Upper lobe of left lung (tissue), 6 donors: Measurements from ENCODE around the gene SLC35F3. TPM values are rescaled to one million over a fixed set of nuclear protein-coding genes. Genes with fewer than 3 reads are reported as not detected.

Experiments
- ATAC-seq, 2 donors: fragments of 200-7000 bp; cut with Tn5 transposase; one replicate each; pipeline ENCODE4 v1.9.1; 2022; ENCODE audit warnings: mild to moderate bottlenecking in 2 of 2, moderate library complexity in 2 of 2; ENCODE audit not compliant: low FRiP score in 2 of 2
- DNase-seq, 2 donors: peaks; one replicate each; pipeline ENCODE4 v3.0.0-alpha.2; 2019 to 2020
- H3K27ac ChIP-seq, 4 donors: fragments of 200-600 bp; sonication (generic); one replicate each; pipeline ENCODE4 v1.5.1; 2016 to 2019
- H3K27me3 ChIP-seq, 4 donors: fragments of 200-600 bp; sonication (generic); one replicate each; pipeline ENCODE4 v1.5.1; 2017 to 2019
- H3K36me3 ChIP-seq, 4 donors: fragments of 200-600 bp; sonication (generic); one replicate each; pipeline ENCODE4 v1.5.1; 2016 to 2019
- H3K4me1 ChIP-seq, 4 donors: fragments of 200-600 bp; sonication (generic); one replicate each; pipeline ENCODE4 v1.5.1; 2018 to 2019
- H3K4me3 ChIP-seq, 4 donors: fragments of 200-600 bp; sonication (generic); one replicate each; pipeline ENCODE4 v1.5.1; 2017 to 2019; ENCODE audit warnings: mild to moderate bottlenecking in 2 of 4, moderate library complexity in 1 of 4
- H3K9me3 ChIP-seq, 4 donors: fragments of 200-600 bp; sonication (generic); one replicate each; pipeline ENCODE4 v1.5.1; 2018 to 2019
- CTCF ChIP-seq, 6 experiments: fragments of 450-650 bp in 4 of 6; fragments of 200-600 bp in 2 of 6; sonication (generic) in 2 of 6; IDR thresholded peaks; one replicate each; pipeline ENCODE4 v1.5.1; 2016 to 2019; ENCODE audit warnings: antibody characterized with exemption in 6 of 6
- EP300 ChIP-seq, 4 donors: sonication (generic); formaldehyde crosslinking; IDR thresholded peaks; one replicate each; pipeline ENCODE4 v1.5.1; 2017; ENCODE audit warnings: antibody characterized with exemption in 4 of 4, control low read depth in 2 of 4
- POLR2A ChIP-seq, 4 donors: fragments of 450-650 bp; IDR thresholded peaks; one replicate each; pipeline ENCODE4 v1.5.1; 2016 to 2017; ENCODE audit warnings: antibody characterized with exemption in 4 of 4, mild to moderate bottlenecking in 2 of 4
- POLR2AphosphoS5 ChIP-seq, 2 donors: sonication (generic); formaldehyde crosslinking; IDR thresholded peaks; one replicate each; pipeline ENCODE4 v1.5.1; 2017; ENCODE audit warnings: antibody characterized with exemption in 2 of 2
- WGBS, 2 donors: methylation state at CpG; one replicate each; pipeline ENCODE4 v1.1.5; 2017 to 2018; 5-methylcytosine and 5-hydroxymethylcytosine counted together
- total RNA-seq, 6 donors: library from RNA; depleted of rRNA in 4 of 6; stranded (reverse); fragments of >200 nt in 4 of 6; gene quantifications; one replicate each; pipeline versions ENCODE4 v1.1.0 to v1.2.1, GENCODE V29; 2016 to 2021
- donor health status: DM: no; HTN: no; CAD: no; lungs with moderate emphysema.
- donor health status: DM: no; HTN: yes; CAD: no; lungs with severe emphysema.

Gene SLC35F3
- total RNA-seq, 6 donors from 2014 or later = 0.30 to 1.7 (median 0.40) TPM; not detected in 1

- TF ChIP-seq CTCF (IDR thresholded peaks at IDR 0.05) (no peak), POLR2A (IDR thresholded peaks at IDR 0.05) (no peak), EP300 (IDR thresholded peaks at IDR 0.05) (no peak), POLR2AphosphoS5 (IDR thresholded peaks at IDR 0.05) (no peak)
- ATAC-seq (no peak), DNase-seq (no peak)
- H3K4me1 ChIP-seq = no peaks in the 10 kb centered on the region
- peaks cover 0 to 6% (median 3%) of the 10 kb centered on the region in 4 donors for H3K9me3 ChIP-seq
- H3K36me3 ChIP-seq = no peaks in the 10 kb centered on the region
- no peaks in the 10 kb centered on the region for H3K27me3 ChIP-seq
- no peak overlapping the region for H3K4me3 ChIP-seq
- H3K27ac ChIP-seq = no peak overlapping the region
Measured at GRCh38 chr1:233965856-233966255, 61.4 kb downstream of the SLC35F3 start.

- Histone ChIP-seq H3K36me3 (no peaks in the 10 kb centered on the region), H3K27ac (no peak overlapping the region), H3K9me3 (no peaks in the 10 kb centered on the region), H3K27me3 (no peaks in the 10 kb centered on the region), H3K4me1 (no peaks in the 10 kb centered on the region), H3K4me3 (no peak overlapping the region)
- peak in 1 of 2 donors; percentile 30 for ATAC-seq
- WGBS, 2 donors = 86 to 87% methylated on average over 5 to 7 of the region's 7 CpGs
- DNase-seq = peak in 1 of 2 donors; percentile 6
- TF ChIP-seq EP300 (IDR thresholded peaks at IDR 0.05) (no peak), POLR2AphosphoS5 (IDR thresholded peaks at IDR 0.05) (no peak), POLR2A (IDR thresholded peaks at IDR 0.05) (no peak), CTCF (IDR thresholded peaks at IDR 0.05) (no peak)
Measured at GRCh38 chr1:233971753-233972152, 67.3 kb downstream of the SLC35F3 start.

GRCh38 chr1:233972563-233972950 is 68.1 kb downstream of the SLC35F3 start:
- H3K27ac ChIP-seq = no peak overlapping the region
- no peak overlapping the region for H3K4me3 ChIP-seq
- H3K27me3 ChIP-seq = no peaks in the 10 kb centered on the region
- no peak for DNase-seq
- WGBS, 2 donors = 82 to 85% methylated on average over 4 of the region's 4 CpGs
- no peaks in the 10 kb centered on the region for H3K4me1 ChIP-seq
- H3K9me3 ChIP-seq = no peaks in the 10 kb centered on the region
- no peaks in the 10 kb centered on the region for H3K36me3 ChIP-seq
- no peak for TF ChIP-seq POLR2A (IDR thresholded peaks at IDR 0.05)
- no peak for TF ChIP-seq POLR2AphosphoS5 (IDR thresholded peaks at IDR 0.05)
- no peak for TF ChIP-seq CTCF (IDR thresholded peaks at IDR 0.05)
- TF ChIP-seq EP300 (IDR thresholded peaks at IDR 0.05) = no peak
- no peak for ATAC-seq

- Histone ChIP-seq H3K9me3 (no peaks in the 10 kb centered on the region), H3K27ac (no peak overlapping the region), H3K4me1 (no peaks in the 10 kb centered on the region), H3K4me3 (no peak overlapping the region), H3K36me3 (no peaks in the 10 kb centered on the region), H3K27me3 (no peaks in the 10 kb centered on the region)
- ATAC-seq (no peak), DNase-seq (no peak)
- TF ChIP-seq POLR2AphosphoS5 (IDR thresholded peaks at IDR 0.05) = no peak
- TF ChIP-seq EP300 (IDR thresholded peaks at IDR 0.05) = no peak
- TF ChIP-seq CTCF (IDR thresholded peaks at IDR 0.05) = no peak
- no peak for TF ChIP-seq POLR2A (IDR thresholded peaks at IDR 0.05)
- WGBS, 2 donors = 84 to 86% methylated on average over 7 of the region's 7 CpGs
Measured at GRCh38 chr1:233972951-233973635, 68.6 kb downstream of the SLC35F3 start.

- ATAC-seq (no peak), DNase-seq (peak in 1 of 2 donors; percentile 48)
- H3K36me3 ChIP-seq = no peaks in the 10 kb centered on the region
- H3K4me3 ChIP-seq = no peak overlapping the region
- no peaks in the 10 kb centered on the region for H3K27me3 ChIP-seq
- 83 to 86% methylated on average over 11 of the region's 11 CpGs for WGBS, 2 donors
- TF ChIP-seq CTCF (IDR thresholded peaks at IDR 0.05) = no peak
- no peak overlapping the region for H3K27ac ChIP-seq
- H3K4me1 ChIP-seq = no peaks in the 10 kb centered on the region
- no peaks in the 10 kb centered on the region for H3K9me3 ChIP-seq
Measured at GRCh38 chr1:233975486-233975885, 71.0 kb downstream of the SLC35F3 start.
